ENCODE data around the gene ANO4.

Gene ANO4

DNA sequence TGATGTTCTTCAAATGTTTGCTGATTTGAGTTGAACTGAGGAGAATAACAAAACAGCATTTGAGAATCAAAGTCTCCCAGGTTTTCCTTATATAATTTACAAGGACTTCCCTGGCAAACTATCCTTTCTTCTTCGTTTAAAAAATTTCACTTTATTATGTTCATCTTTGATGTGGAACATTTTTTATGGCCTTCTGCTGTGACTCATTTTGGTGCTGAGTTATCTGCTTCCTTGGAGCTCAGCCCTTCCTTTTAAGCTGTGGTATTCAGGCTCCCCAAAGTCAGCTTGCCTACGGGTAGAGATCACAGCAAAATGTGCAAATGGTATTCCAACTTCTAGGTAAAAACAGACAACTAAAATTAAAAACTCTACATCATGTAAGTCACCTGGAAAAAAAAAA, 1.4 kb upstream of the ANO4 start:
- H3K36me3 ChIP-seq (ENCODE audit: control insufficient read depth in 2 of 2, insufficient read depth in 1 of 2, low read length in 2 of 2), result no peaks in the 10 kb centered on the region
- CTCF ChIA-PET, result interaction anchor here (0.6 kb wide), 1 partner anchor 79 kb away, joined by 3 read pairs; no protein-coding TSS in a partner anchor
- H3K4me1 ChIP-seq (ENCODE audit: control insufficient read depth, insufficient read depth, low read length), result no peaks in the 10 kb centered on the region
- TF ChIP-seq GFI1B (tag by site-specific recombination; IDR thresholded peaks at IDR 0.05) (no peak), ZNF664 (tag by site-specific recombination; IDR thresholded peaks at IDR 0.05) (no peak), GLI2 (tag by site-specific recombination; IDR thresholded peaks at IDR 0.05; ENCODE audit: borderline replicate concordance, low read depth) (no peak), ZNF600 (tag by site-specific recombination; IDR thresholded peaks at IDR 0.05) (no peak), ZNF248 (tag by site-specific recombination; IDR thresholded peaks at IDR 0.05) (no peak)
- POLR2A ChIA-PET, result no interaction called here
- no peak overlapping the region for H3K27ac ChIP-seq (ENCODE audit: extremely low read depth, low read depth, low read length)
- H3K4me3 ChIP-seq (ENCODE audit: low read depth, low read length), result no peak overlapping the region
- H3K9me3 ChIP-seq (ENCODE audit: control insufficient read depth, insufficient read depth, low read depth, low read length), result no peaks in the 10 kb centered on the region

DNA sequence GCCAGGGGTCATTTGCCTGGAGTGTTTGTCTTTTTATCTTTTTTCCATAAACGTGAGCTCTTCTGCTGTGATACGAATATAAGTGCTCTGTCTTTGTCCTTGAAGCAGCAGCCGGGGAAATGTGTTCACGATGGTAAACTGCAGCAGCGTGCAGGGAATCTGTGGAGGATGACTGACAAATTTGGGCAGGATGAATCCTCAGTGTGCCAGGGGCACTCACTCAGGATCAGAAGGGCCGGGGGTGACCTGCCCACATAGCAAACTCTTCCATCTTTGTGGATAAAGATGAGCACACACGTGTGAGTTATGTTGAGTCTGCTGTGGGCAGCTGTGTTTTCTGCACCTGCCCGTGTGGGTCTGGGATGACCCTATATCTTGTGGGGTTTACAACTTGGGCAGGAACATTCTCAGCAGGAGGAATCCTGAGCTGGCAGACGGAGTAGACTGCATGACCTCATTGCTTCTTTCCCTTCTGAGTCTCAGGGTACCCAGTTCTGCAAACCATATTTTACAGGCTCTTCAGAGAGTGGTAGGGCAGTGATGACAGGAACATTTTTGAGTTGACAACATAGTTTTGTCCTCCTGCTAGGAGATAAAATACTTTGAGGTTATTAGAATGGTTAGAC, 711 bp downstream of the ANO4 start:
- POLR2A ChIA-PET, result no interaction called here
- TF ChIP-seq ZNF112 (tag by site-specific recombination; IDR thresholded peaks at IDR 0.05) (no peak), GLIS1 (tag by site-specific recombination; IDR thresholded peaks at IDR 0.05) (peak; percentile 93), ZNF24 (tag by site-specific recombination; IDR thresholded peaks at IDR 0.05) (no peak), ZNF610 (tag by site-specific recombination; IDR thresholded peaks at IDR 0.05; ENCODE audit: borderline replicate concordance) (no peak), ZNF623 (tag by site-specific recombination; IDR thresholded peaks at IDR 0.05) (no peak), YY2 (tag by site-specific recombination; IDR thresholded peaks at IDR 0.05) (no peak), ZBTB20 (tag by site-specific recombination; IDR thresholded peaks at IDR 0.05) (no peak), KLF8 (tag by site-specific recombination; IDR thresholded peaks at IDR 0.05) (no peak), ZNF48 (tag by site-specific recombination; IDR thresholded peaks at IDR 0.05) (no peak)
- TF ChIP-seq, protein P1, sequence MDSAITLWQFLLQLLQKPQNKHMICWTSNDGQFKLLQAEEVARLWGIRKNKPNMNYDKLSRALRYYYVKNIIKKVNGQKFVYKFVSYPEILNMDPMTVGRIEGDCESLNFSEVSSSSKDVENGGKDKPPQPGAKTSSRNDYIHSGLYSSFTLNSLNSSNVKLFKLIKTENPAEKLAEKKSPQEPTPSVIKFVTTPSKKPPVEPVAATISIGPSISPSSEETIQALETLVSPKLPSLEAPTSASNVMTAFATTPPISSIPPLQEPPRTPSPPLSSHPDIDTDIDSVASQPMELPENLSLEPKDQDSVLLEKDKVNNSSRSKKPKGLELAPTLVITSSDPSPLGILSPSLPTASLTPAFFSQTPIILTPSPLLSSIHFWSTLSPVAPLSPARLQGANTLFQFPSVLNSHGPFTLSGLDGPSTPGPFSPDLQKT (IDR thresholded peaks at IDR 0.05; ENCODE audit: borderline replicate concordance, low read depth, low read length), result no peak
- TF ChIP-seq, protein P2, sequence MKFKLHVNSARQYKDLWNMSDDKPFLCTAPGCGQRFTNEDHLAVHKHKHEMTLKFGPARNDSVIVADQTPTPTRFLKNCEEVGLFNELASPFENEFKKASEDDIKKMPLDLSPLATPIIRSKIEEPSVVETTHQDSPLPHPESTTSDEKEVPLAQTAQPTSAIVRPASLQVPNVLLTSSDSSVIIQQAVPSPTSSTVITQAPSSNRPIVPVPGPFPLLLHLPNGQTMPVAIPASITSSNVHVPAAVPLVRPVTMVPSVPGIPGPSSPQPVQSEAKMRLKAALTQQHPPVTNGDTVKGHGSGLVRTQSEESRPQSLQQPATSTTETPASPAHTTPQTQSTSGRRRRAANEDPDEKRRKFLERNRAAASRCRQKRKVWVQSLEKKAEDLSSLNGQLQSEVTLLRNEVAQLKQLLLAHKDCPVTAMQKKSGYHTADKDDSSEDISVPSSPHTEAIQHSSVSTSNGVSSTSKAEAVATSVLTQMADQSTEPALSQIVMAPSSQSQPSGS (tag by site-specific recombination; IDR thresholded peaks at IDR 0.05; ENCODE audit: low read depth), result peak; percentile 71
- TF ChIP-seq, protein P3, sequence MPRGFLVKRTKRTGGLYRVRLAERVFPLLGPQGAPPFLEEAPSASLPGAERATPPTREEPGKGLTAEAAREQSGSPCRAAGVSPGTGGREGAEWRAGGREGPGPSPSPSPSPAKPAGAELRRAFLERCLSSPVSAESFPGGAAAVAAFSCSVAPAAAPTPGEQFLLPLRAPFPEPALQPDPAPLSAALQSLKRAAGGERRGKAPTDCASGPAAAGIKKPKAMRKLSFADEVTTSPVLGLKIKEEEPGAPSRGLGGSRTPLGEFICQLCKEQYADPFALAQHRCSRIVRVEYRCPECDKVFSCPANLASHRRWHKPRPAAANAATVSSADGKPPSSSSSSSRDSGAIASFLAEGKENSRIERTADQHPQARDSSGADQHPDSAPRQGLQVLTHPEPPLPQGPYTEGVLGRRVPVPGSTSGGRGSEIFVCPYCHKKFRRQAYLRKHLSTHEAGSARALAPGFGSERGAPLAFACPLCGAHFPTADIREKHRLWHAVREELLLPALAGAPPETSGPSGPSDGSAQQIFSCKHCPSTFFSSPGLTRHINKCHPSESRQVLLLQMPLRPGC (tag by site-specific recombination; IDR thresholded peaks at IDR 0.05), result no peak
- Histone ChIP-seq H3K4me3 (ENCODE audit: low read depth, low read length) (no peak overlapping the region), H3K36me3 (ENCODE audit: control insufficient read depth in 2 of 2, insufficient read depth in 1 of 2, low read length in 2 of 2) (no peaks in the 10 kb centered on the region), H3K27ac (ENCODE audit: extremely low read depth, low read depth, low read length) (no peak overlapping the region), H3K4me1 (ENCODE audit: control insufficient read depth, insufficient read depth, low read length) (no peaks in the 10 kb centered on the region), H3K9me3 (ENCODE audit: control insufficient read depth, insufficient read depth, low read depth, low read length) (no peaks in the 10 kb centered on the region)
- CTCF ChIA-PET, result interaction anchor here (0.6 kb wide), 1 partner anchor 405 kb away, joined by 3 read pairs; no protein-coding TSS in a partner anchor

DNA sequence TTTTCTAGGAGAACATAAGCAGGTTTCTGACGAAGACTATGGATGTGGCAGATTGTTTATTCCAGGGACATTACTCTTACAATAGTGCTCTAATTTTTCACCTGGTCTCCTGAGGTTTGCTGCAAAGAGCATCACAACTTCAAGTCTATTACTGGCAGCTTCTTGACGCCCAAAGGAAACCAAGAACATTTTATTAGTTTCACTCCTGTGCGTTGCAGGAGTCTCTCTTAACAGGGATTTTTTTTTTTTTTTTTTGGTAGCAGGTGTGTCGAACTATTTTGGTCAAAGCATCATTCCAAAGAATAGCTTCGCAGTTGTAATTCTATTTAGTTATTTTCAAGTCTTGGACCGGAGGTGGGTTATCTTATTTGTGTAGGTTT, 1.2 kb downstream of the ANO4 start:
- H3K4me3 ChIP-seq (ENCODE audit: low read depth, low read length), result no peak overlapping the region
- no peak for TF ChIP-seq ZNF146 (tag by site-specific recombination; IDR thresholded peaks at IDR 0.05)
- TF ChIP-seq ZNF248 (tag by site-specific recombination; IDR thresholded peaks at IDR 0.05), result no peak
- no peak for TF ChIP-seq ZNF416 (tag by site-specific recombination; IDR thresholded peaks at IDR 0.05)
- TF ChIP-seq, protein P4, sequence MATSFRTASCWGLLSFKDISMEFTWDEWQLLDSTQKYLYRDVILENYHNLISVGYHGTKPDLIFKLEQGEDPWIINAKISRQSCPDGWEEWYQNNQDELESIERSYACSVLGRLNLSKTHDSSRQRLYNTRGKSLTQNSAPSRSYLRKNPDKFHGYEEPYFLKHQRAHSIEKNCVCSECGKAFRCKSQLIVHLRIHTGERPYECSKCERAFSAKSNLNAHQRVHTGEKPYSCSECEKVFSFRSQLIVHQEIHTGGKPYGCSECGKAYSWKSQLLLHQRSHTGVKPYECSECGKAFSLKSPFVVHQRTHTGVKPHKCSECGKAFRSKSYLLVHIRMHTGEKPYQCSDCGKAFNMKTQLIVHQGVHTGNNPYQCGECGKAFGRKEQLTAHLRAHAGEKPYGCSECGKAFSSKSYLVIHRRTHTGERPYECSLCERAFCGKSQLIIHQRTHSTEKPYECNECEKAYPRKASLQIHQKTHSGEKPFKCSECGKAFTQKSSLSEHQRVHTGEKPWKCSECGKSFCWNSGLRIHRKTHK (tag by site-specific recombination; IDR thresholded peaks at IDR 0.05), result no peak
- no peak for TF ChIP-seq REPIN1 (tag by site-specific recombination; IDR thresholded peaks at IDR 0.05; ENCODE audit: low read depth)
- TF ChIP-seq ZNF169 (tag by site-specific recombination; IDR thresholded peaks at IDR 0.05), result no peak
- TF ChIP-seq ZBTB21 (tag by site-specific recombination; IDR thresholded peaks at IDR 0.05), result no peak
- no peak for TF ChIP-seq MEIS1 (CRISPR knock-in tag; IDR thresholded peaks at IDR 0.05; ENCODE audit: borderline replicate concordance)
- TF ChIP-seq ZNF670 (tag by site-specific recombination; IDR thresholded peaks at IDR 0.05; ENCODE audit: low read depth), result no peak

More for the DNA sequence above, 1.2 kb downstream of the ANO4 start:
- Histone ChIP-seq H3K27ac (ENCODE audit: extremely low read depth, low read depth, low read length) (no peak overlapping the region), H3K4me1 (ENCODE audit: control insufficient read depth, insufficient read depth, low read length) (no peaks in the 10 kb centered on the region), H3K36me3 (ENCODE audit: control insufficient read depth in 2 of 2, insufficient read depth in 1 of 2, low read length in 2 of 2) (no peaks in the 10 kb centered on the region), H3K9me3 (ENCODE audit: control insufficient read depth, insufficient read depth, low read depth, low read length) (no peaks in the 10 kb centered on the region)
- ChIA-PET CTCF (no interaction called here), POLR2A (no interaction called here)

Data from HEK293 (cell line).